Neural crest cell (in vitro differentiated cells): Measurements from ENCODE around the gene RPS25. TPM values are rescaled to one million over a fixed set of nuclear protein-coding genes. Genes with fewer than 3 reads are reported as not detected.

ENCODE experiments used
- DNase-seq: peaks from one replicate; pipeline ENCODE4 v3.0.0; 2021; ENCODE audit warnings: low read depth, mixed read lengths, low spot score
- H3K27ac Mint-ChIP-seq: one replicate; pipeline ENCODE4 v1.8.0; 2021; ENCODE audit warnings: mild to moderate bottlenecking, mixed read lengths; ENCODE audit not compliant: unreplicated experiment
- H3K27me3 Mint-ChIP-seq: 2 replicates; pipeline ENCODE4 v1.8.0; 2021; ENCODE audit warnings: low read depth, mild to moderate bottlenecking, mixed read lengths
- H3K36me3 Mint-ChIP-seq: 2 replicates; pipeline ENCODE4 v1.8.0; 2021; ENCODE audit warnings: low read depth, mild to moderate bottlenecking, mixed read lengths
- H3K4me1 Mint-ChIP-seq: 2 replicates; pipeline ENCODE4 v1.8.0; 2021; ENCODE audit warnings: mixed read lengths
- H3K4me3 Mint-ChIP-seq: one replicate; pipeline ENCODE4 v1.8.0; 2021; ENCODE audit warnings: mild to moderate bottlenecking, mixed read lengths
- H3K9me3 Mint-ChIP-seq: 2 replicates; pipeline ENCODE4 v1.8.0; 2021; ENCODE audit warnings: mixed read lengths
- total RNA-seq: library from RNA; stranded (reverse); gene quantifications from 2 replicates; pipeline ENCODE4 v1.2.1, GENCODE V29; 2021
- TF ChIP-seq, protein P1 (sequence below): fragments of 200-600 bp; sonication (generic); conservative IDR thresholded peaks from 2 replicates; pipeline ENCODE4 v1.5.0; 2021; ENCODE audit warnings: antibody characterized with exemption, mild to moderate bottlenecking

The RPS25 gene
- total RNA-seq, 1 donor from 2014 or later = 1,203 TPM

DNA sequence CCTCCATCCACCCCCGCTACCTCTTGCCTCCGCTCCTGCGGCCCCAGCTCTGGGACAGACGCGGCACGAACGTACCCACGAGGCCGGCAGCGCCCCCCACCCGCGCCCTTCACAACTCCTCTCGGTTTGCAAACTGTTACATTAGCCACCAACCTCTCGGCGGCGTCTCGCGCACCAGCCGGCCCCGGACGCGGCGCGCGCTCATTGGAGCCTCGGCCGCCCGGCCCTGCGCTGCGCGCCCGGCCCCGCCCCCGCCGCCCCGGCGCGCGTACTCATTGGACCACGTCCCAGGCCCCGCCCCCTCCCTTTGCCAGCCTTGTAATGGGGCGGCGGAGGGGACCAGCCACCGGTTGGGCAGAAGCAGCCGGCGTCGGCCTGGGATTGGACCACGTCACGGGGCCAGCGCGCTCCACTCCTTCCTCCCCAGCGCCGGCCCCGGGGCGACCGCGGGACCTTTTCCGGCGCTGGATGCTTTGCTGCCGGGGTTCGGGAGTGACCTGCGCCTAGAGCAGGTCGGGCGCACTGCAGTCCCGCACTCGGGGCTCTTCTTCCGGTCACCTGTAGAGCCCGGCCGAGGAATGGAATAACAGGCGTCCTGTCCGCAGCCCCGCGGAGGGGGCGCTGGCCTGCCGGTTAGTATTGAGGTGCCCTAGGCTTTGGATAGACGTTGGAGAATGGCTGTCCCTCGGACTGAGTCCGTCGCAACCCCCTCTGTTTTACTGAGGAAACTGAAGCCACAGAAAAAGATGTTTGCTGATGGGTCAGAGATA is 39.0 kb upstream of the RPS25 start, which contains the start of gene HYOU1:
Gene HYOU1 (minus strand): TSS at position 206 of the 770 bp plus-strand sequence. CDS start 1,045 bp downstream, outside the sequence.
- peak; percentile 98 for DNase-seq
- H3K4me1 Mint-ChIP-seq = peaks cover 26% of the 10 kb centered on the region
- H3K4me3 Mint-ChIP-seq = peak within 1 kb of the TSS; percentile 93
- TF ChIP-seq, protein P1, sequence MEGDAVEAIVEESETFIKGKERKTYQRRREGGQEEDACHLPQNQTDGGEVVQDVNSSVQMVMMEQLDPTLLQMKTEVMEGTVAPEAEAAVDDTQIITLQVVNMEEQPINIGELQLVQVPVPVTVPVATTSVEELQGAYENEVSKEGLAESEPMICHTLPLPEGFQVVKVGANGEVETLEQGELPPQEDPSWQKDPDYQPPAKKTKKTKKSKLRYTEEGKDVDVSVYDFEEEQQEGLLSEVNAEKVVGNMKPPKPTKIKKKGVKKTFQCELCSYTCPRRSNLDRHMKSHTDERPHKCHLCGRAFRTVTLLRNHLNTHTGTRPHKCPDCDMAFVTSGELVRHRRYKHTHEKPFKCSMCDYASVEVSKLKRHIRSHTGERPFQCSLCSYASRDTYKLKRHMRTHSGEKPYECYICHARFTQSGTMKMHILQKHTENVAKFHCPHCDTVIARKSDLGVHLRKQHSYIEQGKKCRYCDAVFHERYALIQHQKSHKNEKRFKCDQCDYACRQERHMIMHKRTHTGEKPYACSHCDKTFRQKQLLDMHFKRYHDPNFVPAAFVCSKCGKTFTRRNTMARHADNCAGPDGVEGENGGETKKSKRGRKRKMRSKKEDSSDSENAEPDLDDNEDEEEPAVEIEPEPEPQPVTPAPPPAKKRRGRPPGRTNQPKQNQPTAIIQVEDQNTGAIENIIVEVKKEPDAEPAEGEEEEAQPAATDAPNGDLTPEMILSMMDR = peak; percentile 46
- H3K27ac Mint-ChIP-seq = peak within 1 kb of the TSS; percentile 98
- no peaks in the 10 kb centered on the region for H3K27me3 Mint-ChIP-seq
- peaks cover 13% of the 10 kb centered on the region for H3K36me3 Mint-ChIP-seq
- H3K9me3 Mint-ChIP-seq = no peaks in the 10 kb centered on the region

DNA sequence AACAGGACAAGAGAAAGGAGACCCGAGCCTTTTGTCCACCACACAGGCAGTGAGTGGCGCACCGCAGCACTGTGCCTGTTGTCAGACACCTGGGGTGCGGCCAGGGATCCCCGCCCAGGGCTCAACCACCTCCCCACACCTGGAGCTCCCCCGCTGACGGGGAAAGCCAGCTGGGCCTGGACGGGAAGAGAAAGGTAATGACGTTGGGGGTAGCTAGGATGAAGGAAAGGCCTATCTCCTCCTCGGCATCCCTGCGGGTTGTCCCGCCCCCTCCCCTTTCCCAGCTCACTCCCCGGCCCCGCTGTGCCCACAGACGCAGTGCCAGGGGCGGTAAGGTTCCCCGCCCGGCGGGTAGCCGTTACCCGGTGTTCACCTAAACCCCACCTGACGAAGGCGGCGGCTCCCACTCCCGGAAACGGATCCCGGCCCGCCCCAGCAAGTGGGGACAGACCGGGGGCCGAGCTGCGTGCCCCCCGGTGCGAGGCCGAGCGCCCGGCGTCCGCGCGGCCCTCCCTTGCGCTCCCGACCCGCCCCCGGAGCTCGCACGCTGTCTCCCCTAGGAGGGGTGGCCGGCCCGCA is 38.4 kb upstream of the RPS25 start:
- Mint-ChIP-seq H3K27me3 (no peaks in the 10 kb centered on the region), H3K4me1 (peaks cover 26% of the 10 kb centered on the region), H3K4me3 (peak overlapping the region; percentile 93), H3K9me3 (no peaks in the 10 kb centered on the region), H3K36me3 (peaks cover 15% of the 10 kb centered on the region), H3K27ac (peak overlapping the region; percentile 98)
- TF ChIP-seq, protein P1 = no peak
- peak; percentile 22 for DNase-seq

DNA sequence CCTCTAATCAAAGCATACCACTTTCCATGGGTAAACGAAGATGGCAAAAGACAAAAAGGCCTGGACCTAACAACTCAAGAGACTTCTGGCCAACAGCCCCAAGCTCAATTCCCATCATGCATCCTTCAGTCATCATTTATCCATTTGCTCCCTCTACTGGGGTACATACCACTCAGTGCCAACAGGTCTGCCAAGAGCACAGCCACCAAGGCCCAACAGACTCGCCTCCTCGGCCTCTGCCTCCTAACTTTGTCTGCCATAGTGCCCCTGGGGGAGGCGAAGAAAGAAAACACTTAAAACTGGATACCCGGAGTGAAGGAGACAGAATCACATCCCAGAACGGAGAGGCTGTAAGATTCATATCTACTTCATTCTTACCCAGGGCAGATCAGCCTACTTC is 37.8 kb upstream of the RPS25 start:
- H3K9me3 Mint-ChIP-seq = no peaks in the 10 kb centered on the region
- DNase-seq = no peak

DNA sequence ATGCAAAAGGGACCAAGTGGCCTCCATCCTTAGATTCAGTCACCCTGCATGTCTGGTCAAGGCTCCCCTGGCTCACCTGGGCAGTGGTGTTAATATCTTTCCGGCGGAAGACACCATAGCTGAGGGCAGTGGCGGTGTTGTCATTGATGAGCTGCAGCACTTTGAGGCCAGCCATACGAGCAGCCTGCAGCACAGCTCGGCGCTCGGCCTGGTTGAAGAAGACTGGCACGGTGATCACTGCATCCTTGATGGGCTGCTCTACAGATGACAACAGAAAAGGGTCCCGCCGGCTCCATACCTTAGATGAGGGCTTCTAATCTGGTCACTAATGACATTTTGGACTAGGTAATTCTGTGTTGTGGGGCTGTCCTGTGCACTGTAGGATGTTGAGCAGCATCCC is 36.3 kb upstream of the RPS25 start:
- Mint-ChIP-seq H3K4me1 (peaks cover 26% of the 10 kb centered on the region), H3K36me3 (peaks cover 19% of the 10 kb centered on the region), H3K27me3 (no peaks in the 10 kb centered on the region), H3K27ac (peak overlapping the region; percentile 67), H3K4me3 (peak overlapping the region; percentile 79), H3K9me3 (no peaks in the 10 kb centered on the region)
- DNase-seq = no peak
- TF ChIP-seq, protein P1 = no peak

More for the DNA sequence above, 37.8 kb upstream of the RPS25 start:
- Mint-ChIP-seq H3K4me3 (peak overlapping the region; percentile 90), H3K36me3 (peaks cover 15% of the 10 kb centered on the region), H3K27ac (peak overlapping the region; percentile 83), H3K27me3 (no peaks in the 10 kb centered on the region), H3K4me1 (peaks cover 26% of the 10 kb centered on the region)
- TF ChIP-seq, protein P1 = no peak

DNA sequence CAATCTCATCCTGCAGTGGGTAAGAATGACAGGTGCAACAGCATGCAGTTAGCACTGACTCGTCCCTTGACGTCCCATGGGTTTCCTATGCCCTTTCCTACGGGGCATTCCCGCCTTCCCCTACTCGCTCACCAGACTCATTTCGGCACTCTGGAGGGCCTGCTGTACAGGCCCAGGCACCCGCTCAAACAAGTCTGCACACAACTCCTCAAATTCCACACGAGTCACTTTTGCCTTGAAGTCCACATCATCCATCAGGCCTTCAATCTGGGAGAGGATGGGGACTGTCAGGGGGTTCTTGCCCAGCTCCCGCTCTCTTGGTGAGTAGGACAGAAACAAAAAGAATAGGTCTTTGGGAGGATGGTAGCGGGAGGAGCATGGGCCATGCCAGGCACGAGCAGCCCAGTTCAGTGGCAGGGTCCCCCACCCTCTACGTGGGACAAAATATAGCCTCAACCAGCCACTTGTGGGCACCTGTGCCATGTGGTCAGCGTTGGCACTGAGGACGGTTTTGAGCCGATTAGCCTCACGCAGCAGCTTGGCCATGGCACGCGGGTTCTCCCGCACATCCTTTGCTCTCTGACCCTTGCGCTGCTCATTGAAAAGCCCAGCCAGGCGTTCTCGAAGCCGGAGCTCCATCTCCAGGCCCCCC is 34.1 kb upstream of the RPS25 start:
- H3K4me1 Mint-ChIP-seq = peaks cover 14% of the 10 kb centered on the region
- H3K27ac Mint-ChIP-seq = no peak overlapping the region
- no peaks in the 10 kb centered on the region for H3K9me3 Mint-ChIP-seq
- TF ChIP-seq, protein P1 = no peak
- peaks cover 23% of the 10 kb centered on the region for H3K36me3 Mint-ChIP-seq
- no peak for DNase-seq
- H3K4me3 Mint-ChIP-seq = no peak overlapping the region
- no peaks in the 10 kb centered on the region for H3K27me3 Mint-ChIP-seq
